Measurements from ENCODE around the gene PITPNM3. TPM values are rescaled to one million over a fixed set of nuclear protein-coding genes. Genes with fewer than 3 reads are reported as not detected.

The PITPNM3 gene
- total and polyA plus RNA-seq, 2 experiments from 2014 or later: 1.0 to 1.5 TPM

GRCh38 chr17:6460531-6461161, 95.7 kb downstream of the PITPNM3 start:
- H3K79me2 ChIP-seq (replicated peaks; ENCODE audit: insufficient read depth): no peaks in the 10 kb centered on the region
- H3K4me1 ChIP-seq (ENCODE audit: insufficient read depth): peaks cover 16% of the 10 kb centered on the region
- Mint-ChIP-seq H3K9me3 (no peaks in the 10 kb centered on the region; the same call in 2 of the 3 replicates), H3K4me3 (no peak overlapping the region), H3K27ac (no peak overlapping the region), H3K36me3 (ENCODE audit: low read depth) (no peaks in the 10 kb centered on the region; the same call in 2 of the 3 replicates), H3K27me3 (ENCODE audit: insufficient read depth, low read depth, poor library complexity) (peaks cover 24% of the 10 kb centered on the region), H3K4me1 (peaks cover 42% of the 10 kb centered on the region)
- no peaks in the 10 kb centered on the region for H4K20me1 ChIP-seq (replicated peaks; ENCODE audit: insufficient read depth)
- DNase-seq (ENCODE audit: low spot score) (no peak), ATAC-seq (no peak)
- no peak overlapping the region for H2AFZ ChIP-seq
- no peak overlapping the region for H3K4me2 ChIP-seq
- no peak overlapping the region for H3K27ac ChIP-seq (ENCODE audit: low read depth)
- no peaks in the 10 kb centered on the region for H3K27me3 ChIP-seq (ENCODE audit: insufficient read depth)
- H3K36me3 ChIP-seq (ENCODE audit: insufficient read depth): no peaks in the 10 kb centered on the region
- no peaks in the 10 kb centered on the region for H3F3A ChIP-seq (replicated peaks; ENCODE audit: low read depth)
- H3K4me3 ChIP-seq: no peak overlapping the region
- no peaks in the 10 kb centered on the region for H3K9me2 ChIP-seq (ENCODE audit: insufficient read depth)
- TF ChIP-seq EZH2phosphoT487 (IDR thresholded peaks at IDR 0.05; ENCODE audit: unreplicated experiment) (no peak), STAT1 (IDR thresholded peaks at IDR 0.05; ENCODE audit: unreplicated experiment) (no peak), CREB1 (CRISPR knock-in tag; IDR thresholded peaks at IDR 0.05; ENCODE audit: low read depth) (no peak), NANOG (IDR thresholded peaks at IDR 0.05; ENCODE audit: borderline replicate concordance) (no peak), ZNF331 (CRISPR knock-in tag; IDR thresholded peaks at IDR 0.05; ENCODE audit: low read depth) (no peak), POLR2AphosphoS5 (IDR thresholded peaks at IDR 0.05; ENCODE audit: low read depth) (no peak), JUNB (IDR thresholded peaks at IDR 0.05; ENCODE audit: unreplicated experiment) (no peak), EZH2 (IDR thresholded peaks at IDR 0.05; ENCODE audit: low read depth, unreplicated experiment) (no peak), REST (IDR thresholded peaks at IDR 0.05; ENCODE audit: unreplicated experiment) (no peak)
- TF ChIP-seq, protein P1, sequence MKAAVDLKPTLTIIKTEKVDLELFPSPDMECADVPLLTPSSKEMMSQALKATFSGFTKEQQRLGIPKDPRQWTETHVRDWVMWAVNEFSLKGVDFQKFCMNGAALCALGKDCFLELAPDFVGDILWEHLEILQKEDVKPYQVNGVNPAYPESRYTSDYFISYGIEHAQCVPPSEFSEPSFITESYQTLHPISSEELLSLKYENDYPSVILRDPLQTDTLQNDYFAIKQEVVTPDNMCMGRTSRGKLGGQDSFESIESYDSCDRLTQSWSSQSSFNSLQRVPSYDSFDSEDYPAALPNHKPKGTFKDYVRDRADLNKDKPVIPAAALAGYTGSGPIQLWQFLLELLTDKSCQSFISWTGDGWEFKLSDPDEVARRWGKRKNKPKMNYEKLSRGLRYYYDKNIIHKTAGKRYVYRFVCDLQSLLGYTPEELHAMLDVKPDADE (IDR thresholded peaks at IDR 0.05): no peak

- DNase-seq (ENCODE audit: low spot score) (no peak), ATAC-seq (no peak)
- Histone ChIP-seq H3K27ac (ENCODE audit: low read depth) (no peak overlapping the region), H3K4me3 (no peak overlapping the region), H4K20me1 (replicated peaks; ENCODE audit: insufficient read depth) (no peaks in the 10 kb centered on the region), H3K4me2 (no peak overlapping the region), H3F3A (replicated peaks; ENCODE audit: low read depth) (no peaks in the 10 kb centered on the region), H3K27me3 (ENCODE audit: insufficient read depth) (no peaks in the 10 kb centered on the region), H2AFZ (no peak overlapping the region), H3K4me1 (ENCODE audit: insufficient read depth) (peaks cover 23% of the 10 kb centered on the region), H3K79me2 (replicated peaks; ENCODE audit: insufficient read depth) (no peaks in the 10 kb centered on the region), H3K36me3 (ENCODE audit: insufficient read depth) (no peaks in the 10 kb centered on the region), H3K9me2 (ENCODE audit: insufficient read depth) (no peaks in the 10 kb centered on the region)
- Mint-ChIP-seq H3K4me1 (peaks cover 51% of the 10 kb centered on the region), H3K27me3 (ENCODE audit: insufficient read depth, low read depth, poor library complexity) (peaks cover 28% of the 10 kb centered on the region), H3K27ac (no peak overlapping the region), H3K4me3 (no peak overlapping the region), H3K9me3 (no peaks in the 10 kb centered on the region), H3K36me3 (ENCODE audit: low read depth) (no peaks in the 10 kb centered on the region; the same call in 2 of the 3 replicates)
- TF ChIP-seq CREB1 (CRISPR knock-in tag; IDR thresholded peaks at IDR 0.05; ENCODE audit: low read depth) (no peak), NANOG (IDR thresholded peaks at IDR 0.05; ENCODE audit: borderline replicate concordance) (no peak), STAT1 (IDR thresholded peaks at IDR 0.05; ENCODE audit: unreplicated experiment) (no peak), JUNB (IDR thresholded peaks at IDR 0.05; ENCODE audit: unreplicated experiment) (no peak)
- TF ChIP-seq, protein P2, sequence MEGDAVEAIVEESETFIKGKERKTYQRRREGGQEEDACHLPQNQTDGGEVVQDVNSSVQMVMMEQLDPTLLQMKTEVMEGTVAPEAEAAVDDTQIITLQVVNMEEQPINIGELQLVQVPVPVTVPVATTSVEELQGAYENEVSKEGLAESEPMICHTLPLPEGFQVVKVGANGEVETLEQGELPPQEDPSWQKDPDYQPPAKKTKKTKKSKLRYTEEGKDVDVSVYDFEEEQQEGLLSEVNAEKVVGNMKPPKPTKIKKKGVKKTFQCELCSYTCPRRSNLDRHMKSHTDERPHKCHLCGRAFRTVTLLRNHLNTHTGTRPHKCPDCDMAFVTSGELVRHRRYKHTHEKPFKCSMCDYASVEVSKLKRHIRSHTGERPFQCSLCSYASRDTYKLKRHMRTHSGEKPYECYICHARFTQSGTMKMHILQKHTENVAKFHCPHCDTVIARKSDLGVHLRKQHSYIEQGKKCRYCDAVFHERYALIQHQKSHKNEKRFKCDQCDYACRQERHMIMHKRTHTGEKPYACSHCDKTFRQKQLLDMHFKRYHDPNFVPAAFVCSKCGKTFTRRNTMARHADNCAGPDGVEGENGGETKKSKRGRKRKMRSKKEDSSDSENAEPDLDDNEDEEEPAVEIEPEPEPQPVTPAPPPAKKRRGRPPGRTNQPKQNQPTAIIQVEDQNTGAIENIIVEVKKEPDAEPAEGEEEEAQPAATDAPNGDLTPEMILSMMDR (conservative IDR thresholded peaks at IDR 0.05; ENCODE audit: low read depth in 2 of 2): no peak
Observed at GRCh38 chr17:6458460-6458950, 97.8 kb downstream of the PITPNM3 start.
